PFSK-1 (cell line): ENCODE data around the gene RAB3C.

Experiments
- POLR2AphosphoS5 ChIP-seq: IDR thresholded peaks from 2 replicates; pipeline ENCODE4 v1.6.1; 2012; ENCODE audit warnings: low read depth, mild to moderate bottlenecking, control low read depth, low read length, moderate library complexity
- SIN3A ChIP-seq: IDR thresholded peaks from 2 replicates; pipeline ENCODE4 v1.6.1; 2012; ENCODE audit warnings: mild to moderate bottlenecking, low read length, moderate library complexity, borderline replicate concordance; ENCODE audit not compliant: insufficient read depth

DNA sequence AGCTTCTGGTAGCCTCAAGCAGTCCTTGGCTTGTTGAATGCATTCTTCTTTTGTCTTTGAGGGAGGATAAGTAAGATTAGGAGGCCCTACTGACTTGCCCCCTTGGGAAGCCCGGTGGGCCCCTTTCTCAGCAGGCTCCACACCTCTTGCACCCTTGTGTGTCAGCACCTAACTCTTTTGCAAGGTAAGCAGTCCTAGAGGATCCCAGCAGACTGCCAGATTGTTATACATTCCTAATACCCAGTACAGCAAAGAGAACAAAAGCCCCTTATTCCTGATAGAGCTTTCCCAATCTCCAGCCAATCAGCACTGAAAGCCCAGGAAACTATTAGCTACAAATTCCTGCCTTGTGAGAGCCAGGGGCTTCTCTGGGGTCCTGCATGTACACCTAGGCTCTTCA is 152.8 kb downstream of the RAB3C start:
- no peak for TF ChIP-seq SIN3A
- TF ChIP-seq POLR2AphosphoS5 = no peak
